Thoracic aorta (tissue), 2 donors: Measurements from ENCODE around the gene NFIA. TPM values are rescaled to one million over a fixed set of nuclear protein-coding genes. Genes with fewer than 3 reads are reported as not detected.
A peak's percentile ranks its signal among the peaks of the same experiment; 100 is the strongest.

ENCODE experiments used
- ATAC-seq: fragments of 150-250 bp; one replicate; pipeline ENCODE4 v1.8.0; 2017; ENCODE audit warnings: low read depth; ENCODE audit not compliant: insufficient number of reproducible peaks, low FRiP score
- DNase-seq: peaks from one replicate; pipeline ENCODE4 v3.0.0-alpha.2; 2020; ENCODE audit warnings: low spot score
- H3K27ac ChIP-seq, 2 donors: fragments of 200-600 bp; sonication (generic); 1 replicate in 1 of 2; 2 replicates in 1 of 2; pipeline ENCODE4 v1.5.1; 2016; ENCODE audit warnings: mild to moderate bottlenecking in 2 of 2, moderate library complexity in 2 of 2
- H3K27me3 ChIP-seq: fragments of 200-600 bp; sonication (generic); replicated peaks from 2 replicates; pipeline ENCODE4 v1.6.0; 2016; ENCODE audit warnings: mild to moderate bottlenecking; ENCODE audit not compliant: insufficient read depth
- H3K36me3 ChIP-seq: fragments of 200-600 bp; sonication (generic); one replicate; pipeline ENCODE4 v1.5.1; 2016
- H3K4me1 ChIP-seq, 2 donors: fragments of 200-600 bp; sonication (generic); 1 replicate in 1 of 2; 2 replicates in 1 of 2; pipeline versions ENCODE4 v1.5.1 to v1.6.0; 2016; ENCODE audit warnings: low read depth in 2 of 2, mild to moderate bottlenecking in 1 of 2; ENCODE audit not compliant: control insufficient read depth in 1 of 2
- H3K4me3 ChIP-seq: fragments of 200-600 bp; sonication (generic); 2 replicates; pipeline ENCODE4 v1.5.1; 2016; ENCODE audit warnings: mild to moderate bottlenecking
- H3K9me3 ChIP-seq: fragments of 200-600 bp; sonication (generic); 2 replicates; pipeline ENCODE4 v1.5.1; 2016
- total RNA-seq, 2 donors: library from RNA; depleted of rRNA; stranded (reverse); fragments of >200 nt; gene quantifications; one replicate each; pipeline versions ENCODE4 v1.1.0 to v1.2.3, GENCODE V29; 2016
- TF ChIP-seq, protein P1 (sequence below): fragments of 200-600 bp; sonication (generic); IDR thresholded peaks from one replicate; pipeline ENCODE4 v1.5.1; 2019; ENCODE audit warnings: antibody characterized with exemption

NFIA gene
- total RNA-seq, 2 donors from 2014 or later = 99.8 to 118 TPM

GRCh38 chr1:61052395-61053225 is 29.8 kb upstream of the NFIA start:
- Histone ChIP-seq H3K4me3 (peak overlapping the region; percentile 89), H3K9me3 (no peaks in the 10 kb centered on the region), H3K4me1 (peaks cover 24 to 51% of the 10 kb centered on the region in 2 donors), H3K36me3 (no peaks in the 10 kb centered on the region), H3K27ac (peak overlapping the region; percentile 98 to 99), H3K27me3 (no peaks in the 10 kb centered on the region)
- ATAC-seq (no peak), DNase-seq (no peak)
- TF ChIP-seq, protein P1, sequence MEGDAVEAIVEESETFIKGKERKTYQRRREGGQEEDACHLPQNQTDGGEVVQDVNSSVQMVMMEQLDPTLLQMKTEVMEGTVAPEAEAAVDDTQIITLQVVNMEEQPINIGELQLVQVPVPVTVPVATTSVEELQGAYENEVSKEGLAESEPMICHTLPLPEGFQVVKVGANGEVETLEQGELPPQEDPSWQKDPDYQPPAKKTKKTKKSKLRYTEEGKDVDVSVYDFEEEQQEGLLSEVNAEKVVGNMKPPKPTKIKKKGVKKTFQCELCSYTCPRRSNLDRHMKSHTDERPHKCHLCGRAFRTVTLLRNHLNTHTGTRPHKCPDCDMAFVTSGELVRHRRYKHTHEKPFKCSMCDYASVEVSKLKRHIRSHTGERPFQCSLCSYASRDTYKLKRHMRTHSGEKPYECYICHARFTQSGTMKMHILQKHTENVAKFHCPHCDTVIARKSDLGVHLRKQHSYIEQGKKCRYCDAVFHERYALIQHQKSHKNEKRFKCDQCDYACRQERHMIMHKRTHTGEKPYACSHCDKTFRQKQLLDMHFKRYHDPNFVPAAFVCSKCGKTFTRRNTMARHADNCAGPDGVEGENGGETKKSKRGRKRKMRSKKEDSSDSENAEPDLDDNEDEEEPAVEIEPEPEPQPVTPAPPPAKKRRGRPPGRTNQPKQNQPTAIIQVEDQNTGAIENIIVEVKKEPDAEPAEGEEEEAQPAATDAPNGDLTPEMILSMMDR = no peak

DNA sequence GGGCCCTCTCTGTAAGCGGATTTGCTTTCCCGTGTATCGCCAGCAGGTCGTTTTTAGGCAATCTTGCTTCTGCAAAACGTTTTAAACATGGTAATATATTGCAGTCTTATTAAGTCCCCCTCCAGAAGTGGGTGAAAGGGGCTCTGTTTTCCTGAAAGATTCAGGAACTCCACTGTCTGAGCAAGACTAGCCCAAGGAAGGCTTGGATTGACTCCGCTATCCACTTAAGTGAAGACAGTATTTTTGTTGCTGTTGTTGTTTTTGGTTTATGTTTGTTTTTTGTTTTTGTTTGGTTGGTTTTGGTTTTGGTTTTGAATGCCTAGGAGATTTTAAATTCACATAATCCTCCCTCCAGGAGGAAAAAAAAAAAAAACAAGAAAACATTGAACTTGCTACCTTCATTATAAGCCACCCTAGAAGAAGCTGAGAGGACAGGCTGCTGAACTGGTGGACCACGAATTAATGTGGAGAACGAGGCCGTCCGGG is 29.1 kb upstream of the NFIA start:
- TF ChIP-seq, protein P1 = no peak
- DNase-seq = no peak
- no peaks in the 10 kb centered on the region for H3K36me3 ChIP-seq
- ATAC-seq = no peak
- peak overlapping the region; percentile 98 to 99 for H3K27ac ChIP-seq
- H3K4me3 ChIP-seq = peak overlapping the region; percentile 89
- no peaks in the 10 kb centered on the region for H3K27me3 ChIP-seq
- H3K9me3 ChIP-seq = no peaks in the 10 kb centered on the region
- peaks cover 24 to 51% of the 10 kb centered on the region in 2 donors for H3K4me1 ChIP-seq

DNA sequence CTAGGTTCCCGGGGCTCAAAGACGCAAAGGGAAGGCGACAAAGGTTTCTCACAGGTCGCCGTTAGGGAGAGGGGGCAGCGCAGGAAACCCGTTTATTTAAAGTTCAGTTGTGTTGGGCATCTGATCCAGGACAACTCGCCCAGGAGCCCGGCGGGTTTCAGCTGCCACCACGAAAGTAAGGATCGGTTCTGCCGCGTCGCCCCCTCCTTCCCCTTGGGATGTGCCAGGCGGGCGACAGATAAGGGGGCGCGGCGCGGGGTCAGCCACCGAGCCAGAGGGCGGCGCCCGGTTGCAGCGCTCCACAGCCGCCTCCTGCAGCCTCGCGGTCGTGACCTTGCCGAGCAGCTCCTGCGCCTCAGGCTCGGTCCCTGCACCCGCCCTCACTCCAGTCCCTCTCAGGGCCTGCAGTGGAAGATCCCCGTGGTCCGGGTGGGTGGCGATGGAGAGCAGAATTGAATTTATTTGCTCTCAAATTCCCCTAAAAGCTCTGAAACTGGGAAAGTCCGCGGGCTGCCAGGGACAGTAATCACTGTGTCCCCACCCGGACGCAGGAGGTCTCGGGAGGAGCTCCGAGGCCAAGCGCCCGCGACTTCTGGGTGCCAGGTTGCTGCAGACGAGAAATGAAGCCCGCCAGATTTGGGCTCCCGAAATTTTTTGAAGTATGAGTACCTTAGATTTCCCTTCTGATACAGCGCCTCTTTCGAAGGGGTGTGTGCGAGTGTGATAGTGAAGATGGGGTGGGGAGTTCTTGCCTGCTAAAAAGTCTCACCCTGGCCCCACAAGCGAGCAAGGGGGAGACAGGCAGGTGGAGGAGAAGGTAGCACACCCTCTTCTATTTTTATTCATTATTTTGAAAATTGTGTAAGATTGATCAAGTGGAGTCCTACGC is 28.4 kb upstream of the NFIA start:
- TF ChIP-seq, protein P1 = no peak
- no peaks in the 10 kb centered on the region for H3K36me3 ChIP-seq
- no peaks in the 10 kb centered on the region for H3K9me3 ChIP-seq
- no peak for DNase-seq
- H3K4me1 ChIP-seq = peaks cover 24 to 49% of the 10 kb centered on the region in 2 donors
- ATAC-seq = no peak
- H3K4me3 ChIP-seq = peak overlapping the region; percentile 89
- peak overlapping the region; percentile 98 to 99 for H3K27ac ChIP-seq
- no peaks in the 10 kb centered on the region for H3K27me3 ChIP-seq

- ATAC-seq (no peak), DNase-seq (no peak)
- H3K27ac ChIP-seq = peak overlapping the region; percentile 98 to 99
- no peaks in the 10 kb centered on the region for H3K36me3 ChIP-seq
- peaks cover 22 to 44% of the 10 kb centered on the region in 2 donors for H3K4me1 ChIP-seq
- no peaks in the 10 kb centered on the region for H3K9me3 ChIP-seq
- TF ChIP-seq, protein P1 = no peak
- H3K4me3 ChIP-seq = peak overlapping the region; percentile 89
- H3K27me3 ChIP-seq = no peaks in the 10 kb centered on the region
These were observed 27.8 kb upstream of the NFIA start for GRCh38 chr1:61054601-61054993.
